Measurements from ENCODE around the gene ADGRB3.

DNA sequence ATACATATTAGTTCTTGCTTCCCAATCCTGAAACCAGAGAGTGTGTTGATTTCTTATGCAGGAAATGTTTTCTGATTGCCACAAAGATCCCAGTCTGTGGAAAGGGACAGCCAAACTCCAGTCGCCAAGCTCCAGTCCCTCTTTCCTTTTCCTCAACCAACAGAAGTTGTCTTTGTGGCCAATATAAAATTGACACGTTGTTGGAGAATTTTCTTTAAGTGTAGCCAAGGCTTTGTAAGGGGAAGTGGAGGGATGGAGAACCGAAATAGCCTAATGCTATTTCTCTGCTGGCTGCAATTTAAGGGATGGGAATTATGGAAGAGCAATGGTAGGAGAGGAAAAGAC is 5.4 kb downstream of the ADGRB3 start:
- TF ChIP-seq POLR2AphosphoS5 (IDR thresholded peaks at IDR 0.05; ENCODE audit: borderline replicate concordance, low read depth, low read length) (no peak), EZH2 (IDR thresholded peaks at IDR 0.05) (no peak), FOXP2 (optimal IDR thresholded peaks at IDR 0.05; ENCODE audit: control extremely low read depth, extremely low read length, insufficient read depth) (no peak)

Data from SK-N-MC (cell line).